Activated CD8-positive, alpha-beta T cell treated with anti-CD3 and anti-CD28 coated beads for 36 hours (primary cell): Measurements from ENCODE around the gene CCDC54. TPM values are rescaled to one million over a fixed set of nuclear protein-coding genes. Genes with fewer than 3 reads are reported as not detected.

Source experiments
- ATAC-seq: fragments of 200-7000 bp; cut with Tn5 transposase; one replicate; pipeline ENCODE4 v1.10.0; 2021; ENCODE audit warnings: mild to moderate bottlenecking, moderate library complexity
- CTCF ChIA-PET: fragments of 350-600 bp; sonication (Branson Sonifier 250); formaldehyde crosslinking; loops from one replicate; lab custom pipeline; 2021; ENCODE audit warnings: antibody characterized with exemption; lab: Charles Lee
- POLR2A ChIA-PET: fragments of 350-600 bp; sonication (Branson Sonifier 250); formaldehyde crosslinking; loops from one replicate; lab custom pipeline; 2021; ENCODE audit warnings: antibody characterized with exemption; lab: Charles Lee
- DNase-seq: peaks from one replicate; pipeline ENCODE4 v3.0.0-alpha.2; 2020
- H3K27ac Mint-ChIP-seq: one replicate; pipeline ENCODE4 v1.8.0; 2021; ENCODE audit warnings: mild to moderate bottlenecking, mixed read lengths
- H3K27me3 Mint-ChIP-seq: one replicate; pipeline ENCODE4 v1.8.0; 2021; ENCODE audit warnings: mixed read lengths
- H3K36me3 Mint-ChIP-seq: one replicate; pipeline ENCODE4 v1.8.0; 2021; ENCODE audit warnings: low read depth, mixed read lengths
- H3K4me1 Mint-ChIP-seq: one replicate; pipeline ENCODE4 v1.8.0; 2021; ENCODE audit warnings: low read depth, mixed read lengths
- H3K4me3 Mint-ChIP-seq: one replicate; pipeline ENCODE4 v1.8.0; 2021; ENCODE audit warnings: mild to moderate bottlenecking, moderate library complexity, mixed read lengths
- H3K9me3 Mint-ChIP-seq: one replicate; pipeline ENCODE4 v1.8.0; 2021; ENCODE audit warnings: mixed read lengths
- intact Hi-C: fragments of 100-400 bp; cut with micrococcal nuclease; formaldehyde crosslinking; loops from one replicate; pipeline ENCODE4 v1.10.0; 2022
- total RNA-seq, 2 experiments: library from RNA; stranded (reverse); gene quantifications; one replicate each; pipeline ENCODE4 v1.2.3, GENCODE V29; 2021
- TF ChIP-seq, protein P1 (sequence below): fragments of 200-600 bp; IDR thresholded peaks from one replicate; pipeline ENCODE4 v1.8.0; 2022; ENCODE audit warnings: antibody characterized with exemption, mild to moderate bottlenecking

Gene CCDC54
- total RNA-seq, 2 experiments from 2014 or later: not detected

DNA sequence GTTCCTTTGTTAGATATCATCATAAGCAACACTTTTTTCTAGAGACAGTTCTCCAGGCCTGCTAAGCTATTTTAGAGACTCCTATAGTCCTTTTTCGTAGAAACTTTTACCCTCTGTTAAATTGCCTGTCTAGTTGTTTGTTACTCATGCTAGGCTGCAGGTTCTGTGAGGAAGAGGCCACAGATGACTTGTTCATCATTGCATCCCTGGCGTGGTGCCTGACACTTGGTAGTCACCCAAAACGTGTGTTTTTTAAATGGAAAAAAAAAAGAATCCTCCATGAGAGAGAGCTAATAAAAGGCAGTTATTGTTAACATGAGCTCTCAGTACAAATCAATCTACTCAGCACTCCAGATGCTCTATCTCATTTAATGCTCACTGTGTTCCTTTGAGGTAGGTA lies 35.1 kb downstream of the CCDC54 start:
- POLR2A ChIA-PET: no interaction called here
- no peak for ATAC-seq

DNA sequence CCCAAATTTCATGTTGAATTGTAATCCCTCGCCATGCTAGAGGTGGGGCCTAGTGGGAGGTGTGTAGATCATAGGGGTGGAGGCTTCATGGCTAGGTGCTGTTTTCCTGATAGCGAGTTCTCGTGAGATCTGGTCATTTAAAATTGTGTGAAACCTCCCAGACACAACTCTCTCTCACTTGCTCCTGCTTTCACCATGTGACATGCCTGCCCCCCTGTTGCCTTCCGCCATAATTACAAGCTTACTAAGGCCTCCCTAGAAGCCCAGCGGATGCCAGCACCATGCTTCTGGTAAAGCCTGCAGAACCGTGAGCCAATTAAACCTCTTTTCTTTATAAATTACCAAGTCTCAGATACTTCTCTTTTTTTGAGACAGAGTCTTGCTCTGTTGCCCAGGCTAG lies 36.0 kb downstream of the CCDC54 start:
- no peak overlapping the region for H3K27ac Mint-ChIP-seq
- POLR2A ChIA-PET: no interaction called here
- peaks cover 4% of the 10 kb centered on the region for H3K9me3 Mint-ChIP-seq
- H3K4me1 Mint-ChIP-seq: peaks cover 11% of the 10 kb centered on the region
- peaks cover 2% of the 10 kb centered on the region for H3K36me3 Mint-ChIP-seq
- peaks cover 2% of the 10 kb centered on the region for H3K27me3 Mint-ChIP-seq
- no peak overlapping the region for H3K4me3 Mint-ChIP-seq
- no peak for ATAC-seq
- intact Hi-C loops: no loop called here
- CTCF ChIA-PET: interaction anchor here (2.0 to 2.4 kb wide), 2 partner anchors 8 to 16 kb away, joined by 5 to 8 read pairs; no protein-coding TSS in a partner anchor
- no peak for DNase-seq
- TF ChIP-seq, protein P1, sequence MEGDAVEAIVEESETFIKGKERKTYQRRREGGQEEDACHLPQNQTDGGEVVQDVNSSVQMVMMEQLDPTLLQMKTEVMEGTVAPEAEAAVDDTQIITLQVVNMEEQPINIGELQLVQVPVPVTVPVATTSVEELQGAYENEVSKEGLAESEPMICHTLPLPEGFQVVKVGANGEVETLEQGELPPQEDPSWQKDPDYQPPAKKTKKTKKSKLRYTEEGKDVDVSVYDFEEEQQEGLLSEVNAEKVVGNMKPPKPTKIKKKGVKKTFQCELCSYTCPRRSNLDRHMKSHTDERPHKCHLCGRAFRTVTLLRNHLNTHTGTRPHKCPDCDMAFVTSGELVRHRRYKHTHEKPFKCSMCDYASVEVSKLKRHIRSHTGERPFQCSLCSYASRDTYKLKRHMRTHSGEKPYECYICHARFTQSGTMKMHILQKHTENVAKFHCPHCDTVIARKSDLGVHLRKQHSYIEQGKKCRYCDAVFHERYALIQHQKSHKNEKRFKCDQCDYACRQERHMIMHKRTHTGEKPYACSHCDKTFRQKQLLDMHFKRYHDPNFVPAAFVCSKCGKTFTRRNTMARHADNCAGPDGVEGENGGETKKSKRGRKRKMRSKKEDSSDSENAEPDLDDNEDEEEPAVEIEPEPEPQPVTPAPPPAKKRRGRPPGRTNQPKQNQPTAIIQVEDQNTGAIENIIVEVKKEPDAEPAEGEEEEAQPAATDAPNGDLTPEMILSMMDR: no peak

More for the DNA sequence above, 35.1 kb downstream of the CCDC54 start:
- H3K36me3 Mint-ChIP-seq: peaks cover 2% of the 10 kb centered on the region
- intact Hi-C loops: no loop called here
- H3K27ac Mint-ChIP-seq: no peak overlapping the region
- H3K9me3 Mint-ChIP-seq: peaks cover 4% of the 10 kb centered on the region
- peaks cover 2% of the 10 kb centered on the region for H3K27me3 Mint-ChIP-seq
- no peak for DNase-seq
- H3K4me1 Mint-ChIP-seq: peaks cover 11% of the 10 kb centered on the region
- TF ChIP-seq, protein P1: no peak
- no peak overlapping the region for H3K4me3 Mint-ChIP-seq
- CTCF ChIA-PET: interaction anchor here (0.6 to 2.4 kb wide), 4 partner anchors 9 to 141 kb away, joined by 3 to 8 read pairs (median 5); no protein-coding TSS in a partner anchor

DNA sequence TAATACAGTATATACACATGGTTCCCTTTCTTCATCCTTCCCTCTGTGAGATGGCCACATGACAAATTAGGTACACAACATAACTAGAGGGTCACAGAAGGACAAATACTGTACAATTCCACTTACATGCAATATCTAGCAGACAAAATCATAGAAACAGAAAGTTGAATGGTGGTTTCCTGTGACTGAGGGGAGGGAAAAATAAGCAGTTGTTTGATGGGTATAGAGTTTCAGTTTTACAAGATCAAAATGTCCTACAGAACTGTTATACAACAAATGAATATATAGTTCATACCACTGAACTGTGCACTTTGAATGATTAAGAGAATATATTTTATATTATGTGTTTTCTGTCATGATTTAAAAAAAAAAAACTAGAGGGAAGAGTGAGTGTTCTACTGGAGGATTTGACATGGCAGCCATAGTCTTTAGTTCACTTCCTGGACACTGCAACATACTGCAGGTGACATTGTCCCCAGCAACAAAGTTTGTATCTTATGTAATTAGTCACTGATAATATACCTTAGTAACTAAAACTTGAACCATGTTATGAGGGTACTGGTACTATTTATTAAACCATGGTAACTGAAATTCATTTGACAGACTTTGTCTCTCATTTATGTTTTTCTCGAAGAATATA lies 37.2 kb downstream of the CCDC54 start:
- DNase-seq (no peak), ATAC-seq (peak; percentile 91)
- Mint-ChIP-seq H3K36me3 (peaks cover under 1% of the 10 kb centered on the region), H3K4me3 (no peak overlapping the region), H3K27ac (no peak overlapping the region), H3K27me3 (peaks cover 2% of the 10 kb centered on the region), H3K4me1 (peaks cover 11% of the 10 kb centered on the region), H3K9me3 (peaks cover 2% of the 10 kb centered on the region)
- ChIA-PET CTCF (interaction anchor here (2.1 to 3.4 kb wide), 3 partner anchors 15 to 179 kb away, joined by 10 to 16 read pairs (median 12); no protein-coding TSS in a partner anchor), POLR2A (no interaction called here)
- TF ChIP-seq, protein P1: no peak
- intact Hi-C loops: no loop called here

DNA sequence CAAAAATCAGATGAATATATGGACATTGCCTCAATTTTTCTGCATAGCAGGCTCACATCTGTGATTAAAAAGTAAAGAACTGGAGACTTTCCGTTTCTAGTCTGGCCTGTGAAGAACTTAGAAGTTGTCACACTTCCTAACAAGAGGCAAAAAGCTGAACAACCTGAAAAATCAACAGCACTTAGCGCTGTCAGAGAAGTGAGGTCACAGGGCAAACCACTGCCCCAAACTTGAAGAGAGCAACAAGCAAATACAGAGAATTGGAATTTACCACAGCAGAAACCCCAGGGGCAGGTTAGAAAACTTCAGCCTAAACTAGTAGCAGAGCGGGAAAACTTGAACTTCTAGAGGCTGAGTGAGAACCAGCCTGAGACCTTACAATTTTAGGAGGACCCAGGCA lies 38.9 kb downstream of the CCDC54 start:
- no peaks in the 10 kb centered on the region for H3K9me3 Mint-ChIP-seq
- peaks cover 4% of the 10 kb centered on the region for H3K27me3 Mint-ChIP-seq
- no peaks in the 10 kb centered on the region for H3K36me3 Mint-ChIP-seq
- DNase-seq (no peak), ATAC-seq (no peak)
- peaks cover 13% of the 10 kb centered on the region for H3K4me1 Mint-ChIP-seq
- H3K27ac Mint-ChIP-seq: no peak overlapping the region
- CTCF ChIA-PET: interaction anchor here (2.1 to 3.4 kb wide), 3 partner anchors 14 to 180 kb away, joined by 10 to 16 read pairs (median 12); no protein-coding TSS in a partner anchor
- TF ChIP-seq, protein P1: no peak
- POLR2A ChIA-PET: no interaction called here
- intact Hi-C loops: no loop called here
- H3K4me3 Mint-ChIP-seq: no peak overlapping the region

DNA sequence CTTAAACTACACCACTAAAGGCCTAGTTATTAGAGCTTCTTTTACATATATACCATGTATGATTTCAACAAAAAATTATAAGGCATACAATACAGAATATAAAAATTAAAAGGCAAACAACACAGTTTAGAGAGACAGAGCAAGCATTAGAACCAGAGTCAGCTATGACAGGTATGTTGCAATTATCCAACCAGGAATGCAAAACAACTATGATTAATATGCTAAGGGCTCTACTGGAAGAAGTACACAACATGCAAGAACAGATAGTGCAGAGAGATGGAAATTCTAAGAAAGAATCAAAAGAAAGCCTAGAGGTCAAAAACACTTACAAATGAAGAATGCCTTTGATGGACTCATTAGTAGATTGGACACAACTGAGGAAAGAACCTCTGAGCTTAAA lies 39.6 kb downstream of the CCDC54 start:
- TF ChIP-seq, protein P1: no peak
- ATAC-seq (no peak), DNase-seq (no peak)
- Mint-ChIP-seq H3K36me3 (no peaks in the 10 kb centered on the region), H3K27ac (no peak overlapping the region), H3K9me3 (no peaks in the 10 kb centered on the region), H3K4me1 (peaks cover 13% of the 10 kb centered on the region), H3K27me3 (peaks cover 7% of the 10 kb centered on the region), H3K4me3 (no peak overlapping the region)
- ChIA-PET CTCF (interaction anchor here (2.1 to 3.4 kb wide), 3 partner anchors 13 to 181 kb away, joined by 10 to 16 read pairs (median 12); no protein-coding TSS in a partner anchor), POLR2A (no interaction called here)
- intact Hi-C loops: no loop called here
